ENCODE data around the gene EXOC6B.

Gene EXOC6B

DNA sequence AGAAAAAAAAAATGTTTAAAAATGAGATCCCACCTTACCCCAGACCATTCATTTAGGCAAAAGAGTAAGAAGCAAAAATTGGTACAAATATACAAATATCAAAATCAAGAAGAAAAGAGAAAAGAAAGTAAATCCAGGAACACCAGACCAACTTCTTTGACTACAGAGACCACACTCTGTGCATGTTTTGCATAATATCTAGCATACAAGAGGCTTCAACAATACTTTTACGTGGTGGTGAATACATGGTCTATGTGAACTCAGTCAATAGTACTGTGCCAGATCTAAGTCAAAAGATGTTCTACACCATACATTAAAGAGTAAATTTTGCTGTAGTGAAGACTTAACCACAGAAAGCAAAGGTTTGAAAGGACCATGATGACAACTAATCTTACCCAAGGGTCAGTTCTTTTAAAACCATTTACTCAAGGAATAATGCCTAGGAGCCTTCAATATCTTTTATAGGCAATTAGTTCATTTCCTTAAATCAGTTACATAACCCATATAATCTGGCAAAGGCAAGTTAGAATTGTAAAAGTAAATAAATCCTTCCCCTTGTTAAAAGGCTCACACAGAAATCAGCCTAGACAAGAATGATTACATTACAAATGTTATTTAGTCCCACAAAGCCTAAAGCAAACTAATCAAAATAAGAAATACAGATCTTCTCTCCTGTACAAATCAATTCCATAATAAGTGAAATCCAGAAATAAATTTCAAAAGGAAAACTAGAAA is 115.2 kb downstream of the EXOC6B start:
- no peaks in the 10 kb centered on the region for H3K36me3 ChIP-seq (ENCODE audit: control insufficient read depth, insufficient read depth, low read length)
- H3K4me3 ChIP-seq (ENCODE audit: low read depth, low read length): no peak overlapping the region
- no peak overlapping the region for H2AFZ ChIP-seq
- no peaks in the 10 kb centered on the region for H3K9me3 ChIP-seq (ENCODE audit: control insufficient read depth, low read length)
- H3K79me2 ChIP-seq: no peaks in the 10 kb centered on the region
- TF ChIP-seq, protein P1, sequence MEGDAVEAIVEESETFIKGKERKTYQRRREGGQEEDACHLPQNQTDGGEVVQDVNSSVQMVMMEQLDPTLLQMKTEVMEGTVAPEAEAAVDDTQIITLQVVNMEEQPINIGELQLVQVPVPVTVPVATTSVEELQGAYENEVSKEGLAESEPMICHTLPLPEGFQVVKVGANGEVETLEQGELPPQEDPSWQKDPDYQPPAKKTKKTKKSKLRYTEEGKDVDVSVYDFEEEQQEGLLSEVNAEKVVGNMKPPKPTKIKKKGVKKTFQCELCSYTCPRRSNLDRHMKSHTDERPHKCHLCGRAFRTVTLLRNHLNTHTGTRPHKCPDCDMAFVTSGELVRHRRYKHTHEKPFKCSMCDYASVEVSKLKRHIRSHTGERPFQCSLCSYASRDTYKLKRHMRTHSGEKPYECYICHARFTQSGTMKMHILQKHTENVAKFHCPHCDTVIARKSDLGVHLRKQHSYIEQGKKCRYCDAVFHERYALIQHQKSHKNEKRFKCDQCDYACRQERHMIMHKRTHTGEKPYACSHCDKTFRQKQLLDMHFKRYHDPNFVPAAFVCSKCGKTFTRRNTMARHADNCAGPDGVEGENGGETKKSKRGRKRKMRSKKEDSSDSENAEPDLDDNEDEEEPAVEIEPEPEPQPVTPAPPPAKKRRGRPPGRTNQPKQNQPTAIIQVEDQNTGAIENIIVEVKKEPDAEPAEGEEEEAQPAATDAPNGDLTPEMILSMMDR (IDR thresholded peaks at IDR 0.05): no peak
- no peaks in the 10 kb centered on the region for H3K27me3 ChIP-seq (ENCODE audit: control insufficient read depth, insufficient read depth, low read length)
- H3K4me2 ChIP-seq (ENCODE audit: low read length): no peak overlapping the region
- H3K9ac ChIP-seq: no peak overlapping the region
- no peak overlapping the region for H3K27ac ChIP-seq
- no peaks in the 10 kb centered on the region for H3K4me1 ChIP-seq

DNA sequence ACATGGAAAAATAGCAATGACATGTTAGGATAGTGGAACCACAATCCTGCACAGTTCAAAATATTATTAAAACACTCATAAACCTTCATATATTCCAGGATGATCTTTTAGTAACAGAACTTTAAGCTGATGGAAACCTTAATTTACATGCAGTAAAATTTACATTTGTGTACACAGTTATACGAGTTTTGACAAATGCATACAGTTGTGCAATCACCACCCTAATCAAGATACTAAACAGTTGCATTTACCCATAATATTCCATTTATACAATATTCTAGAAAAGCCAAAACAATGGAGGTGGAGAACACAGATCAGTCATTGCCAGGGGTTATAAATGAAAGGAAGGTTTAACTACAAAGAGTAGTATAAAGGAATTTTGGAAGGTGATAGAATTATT is 117.6 kb downstream of the EXOC6B start:
- Histone ChIP-seq H3K27ac (no peak overlapping the region), H3K27me3 (ENCODE audit: control insufficient read depth, insufficient read depth, low read length) (no peaks in the 10 kb centered on the region), H3K9ac (no peak overlapping the region), H3K4me1 (no peaks in the 10 kb centered on the region), H2AFZ (no peak overlapping the region), H3K79me2 (no peaks in the 10 kb centered on the region), H3K36me3 (ENCODE audit: control insufficient read depth, insufficient read depth, low read length) (no peaks in the 10 kb centered on the region), H3K4me3 (ENCODE audit: low read depth, low read length) (no peak overlapping the region), H3K4me2 (ENCODE audit: low read length) (no peak overlapping the region), H3K9me3 (ENCODE audit: control insufficient read depth, low read length) (no peaks in the 10 kb centered on the region)
- TF ChIP-seq, protein P1 (IDR thresholded peaks at IDR 0.05): no peak

DNA sequence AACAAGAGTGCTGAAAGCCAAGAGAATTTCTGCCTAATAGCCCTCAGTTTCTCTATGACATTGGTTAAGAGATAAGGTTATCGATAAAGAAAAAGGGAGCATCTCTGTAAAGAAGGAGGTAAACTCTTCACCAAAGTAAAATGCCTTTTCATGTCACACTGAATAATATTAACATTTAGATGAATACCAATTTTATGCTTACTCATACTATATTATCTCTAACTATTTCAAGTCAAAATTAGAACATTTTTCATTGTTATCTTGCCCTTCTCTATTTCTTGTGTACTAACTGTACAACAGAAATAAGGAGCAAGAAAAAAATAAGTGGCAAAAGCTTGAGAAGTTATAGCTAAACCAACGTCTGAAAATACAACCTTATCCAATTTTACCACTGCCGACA is 127.5 kb downstream of the EXOC6B start:
- H3K27me3 ChIP-seq (ENCODE audit: control insufficient read depth, insufficient read depth, low read length): no peaks in the 10 kb centered on the region
- no peaks in the 10 kb centered on the region for H3K9me3 ChIP-seq (ENCODE audit: control insufficient read depth, low read length)
- H3K79me2 ChIP-seq: no peaks in the 10 kb centered on the region
- H3K9ac ChIP-seq: no peak overlapping the region
- H3K36me3 ChIP-seq (ENCODE audit: control insufficient read depth, insufficient read depth, low read length): no peaks in the 10 kb centered on the region
- no peak overlapping the region for H3K4me2 ChIP-seq (ENCODE audit: low read length)
- H3K4me1 ChIP-seq: peaks cover 11% of the 10 kb centered on the region
- no peak overlapping the region for H3K4me3 ChIP-seq (ENCODE audit: low read depth, low read length)
- TF ChIP-seq, protein P1 (IDR thresholded peaks at IDR 0.05): no peak
- H2AFZ ChIP-seq: no peak overlapping the region
- no peak overlapping the region for H3K27ac ChIP-seq

DNA sequence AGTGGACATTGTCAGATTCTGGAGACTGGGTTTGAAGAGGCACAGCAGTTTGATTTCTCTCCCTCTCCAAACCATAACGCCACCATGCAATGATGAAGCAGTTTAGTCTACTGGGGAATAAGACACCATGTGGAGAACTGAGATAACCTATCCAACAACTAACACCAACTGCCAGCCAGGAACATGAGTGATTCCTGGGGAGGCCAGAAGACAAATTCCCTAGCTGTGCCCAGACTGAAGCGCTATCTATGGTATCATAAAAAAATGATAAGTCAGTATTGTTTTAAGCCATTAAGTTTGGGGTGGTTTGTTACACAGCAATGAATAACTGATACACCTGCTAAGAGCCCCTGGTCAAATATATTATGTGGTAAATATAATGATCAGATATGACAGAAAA is 129.3 kb downstream of the EXOC6B start:
- H3K9ac ChIP-seq: no peak overlapping the region
- no peak overlapping the region for H3K4me2 ChIP-seq (ENCODE audit: low read length)
- no peaks in the 10 kb centered on the region for H3K36me3 ChIP-seq (ENCODE audit: control insufficient read depth, insufficient read depth, low read length)
- H3K4me3 ChIP-seq (ENCODE audit: low read depth, low read length): no peak overlapping the region
- no peak overlapping the region for H3K27ac ChIP-seq
- H3K27me3 ChIP-seq (ENCODE audit: control insufficient read depth, insufficient read depth, low read length): no peaks in the 10 kb centered on the region
- H2AFZ ChIP-seq: no peak overlapping the region
- H3K4me1 ChIP-seq: peaks cover 11% of the 10 kb centered on the region
- H3K79me2 ChIP-seq: no peaks in the 10 kb centered on the region
- no peaks in the 10 kb centered on the region for H3K9me3 ChIP-seq (ENCODE audit: control insufficient read depth, low read length)
- TF ChIP-seq, protein P1 (IDR thresholded peaks at IDR 0.05): no peak

DNA sequence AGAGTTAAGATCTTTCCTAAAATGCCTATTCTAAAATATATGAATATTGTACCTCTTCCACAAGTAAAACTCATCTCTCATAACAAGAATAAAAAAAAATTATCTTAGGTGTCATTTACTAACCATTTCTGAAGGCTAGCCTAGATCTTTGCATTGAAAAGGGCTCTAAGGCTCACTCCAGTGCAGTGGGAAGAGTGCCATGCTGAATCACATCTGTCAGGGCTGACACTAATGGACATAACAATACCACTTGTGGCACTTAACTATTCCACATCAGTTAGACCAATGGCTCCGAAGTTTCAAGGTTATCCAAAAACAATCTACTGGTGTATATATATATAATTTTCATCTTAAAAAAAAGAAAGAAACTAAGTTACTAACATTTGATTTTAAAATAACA is 130.2 kb downstream of the EXOC6B start:
- H3K36me3 ChIP-seq (ENCODE audit: control insufficient read depth, insufficient read depth, low read length): no peaks in the 10 kb centered on the region
- H3K9ac ChIP-seq: no peak overlapping the region
- H3K4me1 ChIP-seq: peaks cover 11% of the 10 kb centered on the region
- H3K4me3 ChIP-seq (ENCODE audit: low read depth, low read length): no peak overlapping the region
- H3K9me3 ChIP-seq (ENCODE audit: control insufficient read depth, low read length): no peaks in the 10 kb centered on the region
- no peak overlapping the region for H2AFZ ChIP-seq
- no peak overlapping the region for H3K27ac ChIP-seq
- no peaks in the 10 kb centered on the region for H3K79me2 ChIP-seq
- no peaks in the 10 kb centered on the region for H3K27me3 ChIP-seq (ENCODE audit: control insufficient read depth, insufficient read depth, low read length)
- TF ChIP-seq, protein P1 (IDR thresholded peaks at IDR 0.05): no peak
- H3K4me2 ChIP-seq (ENCODE audit: low read length): no peak overlapping the region

All from parathyroid adenoma (tissue), 2 donors.